GM18909 (cell line): Measurements from ENCODE around the gene DHRSX.
"Not testable (repeated sequence)": the region's sequence is repeated elsewhere in the genome, so short reads cannot be mapped to it uniquely, and the experiment has no call there.

Source experiments
- ATAC-seq: cut with Tn5 transposase; IDR thresholded peaks from one replicate; pipeline ENCODE4 v1.9.1; 2021; ENCODE audit warnings: mild to moderate bottlenecking; ENCODE audit not compliant: unreplicated experiment, poor library complexity

Gene DHRSX

DNA sequence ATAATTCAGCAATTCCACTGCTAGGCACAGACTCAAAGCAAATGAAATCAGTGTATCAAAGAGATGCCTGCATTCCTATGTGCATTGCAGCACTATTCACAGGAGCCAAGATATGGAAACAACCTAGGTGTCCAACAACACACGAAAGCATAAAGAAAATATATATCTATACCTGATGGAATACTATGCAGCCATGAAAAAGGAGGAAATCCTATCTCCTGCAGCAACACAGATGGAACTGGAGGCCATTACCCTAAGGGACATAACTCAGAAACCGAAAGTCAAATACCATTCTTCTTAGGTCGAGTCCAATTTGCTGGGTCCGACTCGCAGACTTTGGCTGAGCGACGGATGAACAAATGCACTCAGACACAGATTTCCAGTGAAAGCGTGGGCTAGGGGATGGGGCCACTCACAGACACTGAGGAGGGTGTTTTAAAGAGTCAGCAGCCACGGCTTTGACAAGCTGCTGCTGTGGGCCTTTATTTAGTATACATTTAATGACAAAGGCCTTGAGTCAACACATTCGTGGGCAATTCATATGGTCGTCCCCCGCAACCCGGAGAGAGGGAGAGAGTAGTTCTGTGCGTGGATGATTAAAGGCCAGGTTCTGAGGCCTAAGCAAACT lies 93.8 kb downstream of the DHRSX start:
- no peak for ATAC-seq

DNA sequence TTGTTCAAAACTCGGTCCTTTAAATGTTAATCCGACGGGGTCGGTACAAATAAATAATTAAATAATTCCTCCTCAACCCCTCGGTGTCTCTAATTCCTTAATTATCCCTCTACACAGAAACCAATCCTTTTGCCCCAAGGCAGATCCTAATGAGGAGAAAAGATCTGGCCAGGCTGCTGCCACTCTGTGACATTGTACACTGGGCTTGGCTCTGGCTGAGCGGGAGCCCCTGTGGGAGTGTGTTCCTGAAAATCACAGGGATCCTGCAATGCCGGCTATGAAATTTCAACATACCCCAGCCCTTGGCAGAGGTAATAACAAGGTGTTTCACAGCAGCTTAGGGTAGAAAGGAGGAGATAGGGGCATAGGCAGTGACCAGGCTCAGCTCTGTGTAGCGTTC lies 96.0 kb downstream of the DHRSX start:
- ATAC-seq: no peak

DNA sequence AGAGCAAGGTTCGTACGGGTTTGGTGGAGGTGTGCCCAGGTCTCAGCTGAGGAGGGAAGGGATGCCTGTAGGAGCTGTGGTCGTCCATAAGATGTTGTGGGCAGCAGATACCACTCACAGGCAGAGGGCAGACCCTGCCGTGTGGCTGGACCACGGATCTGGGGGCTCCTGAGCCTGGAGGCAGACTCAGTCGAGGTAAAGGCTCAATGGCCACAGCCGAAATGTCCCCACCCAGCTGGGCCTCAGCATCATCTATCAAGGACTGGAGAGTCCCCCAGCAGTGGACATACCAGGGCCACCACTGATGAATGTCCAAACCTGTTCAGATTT lies 98.5 kb downstream of the DHRSX start:
- no peak for ATAC-seq

DNA sequence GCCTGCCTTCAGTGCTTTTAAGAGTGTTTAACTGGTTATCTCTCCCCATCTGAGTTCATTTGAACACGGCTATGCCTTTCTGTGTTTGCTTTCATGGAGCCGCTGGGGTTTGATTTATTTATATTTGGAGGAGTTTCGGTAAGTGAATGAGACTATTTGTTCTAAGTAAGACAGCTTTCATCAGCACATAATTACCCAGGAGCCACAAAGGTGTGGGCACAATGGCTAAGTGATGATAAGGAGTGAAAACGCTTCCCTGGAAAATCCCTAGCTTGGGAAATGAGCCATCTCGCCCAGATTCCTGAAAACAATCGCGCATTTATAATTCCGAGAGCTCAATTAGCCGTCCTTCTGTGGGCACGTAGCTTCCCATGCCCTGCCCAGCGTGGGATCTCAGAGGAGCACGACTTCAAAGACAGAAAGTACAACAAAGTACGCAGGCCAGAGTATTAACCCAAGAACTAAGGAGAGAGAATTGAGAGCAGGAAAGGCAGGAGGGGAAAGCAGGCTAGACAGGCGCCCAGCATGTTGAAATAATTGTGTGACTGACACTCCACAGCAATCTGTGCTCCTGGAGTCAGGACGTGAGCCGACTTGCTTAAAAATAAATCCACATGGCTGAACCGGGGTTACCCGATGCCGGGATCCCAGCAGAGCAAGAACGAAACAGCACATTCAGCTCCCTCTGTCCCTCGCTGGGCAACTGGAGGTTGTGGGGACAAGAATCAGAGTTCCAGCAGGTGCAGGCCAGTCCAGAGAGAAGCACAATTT lies 99.0 kb downstream of the DHRSX start:
- no peak for ATAC-seq

DNA sequence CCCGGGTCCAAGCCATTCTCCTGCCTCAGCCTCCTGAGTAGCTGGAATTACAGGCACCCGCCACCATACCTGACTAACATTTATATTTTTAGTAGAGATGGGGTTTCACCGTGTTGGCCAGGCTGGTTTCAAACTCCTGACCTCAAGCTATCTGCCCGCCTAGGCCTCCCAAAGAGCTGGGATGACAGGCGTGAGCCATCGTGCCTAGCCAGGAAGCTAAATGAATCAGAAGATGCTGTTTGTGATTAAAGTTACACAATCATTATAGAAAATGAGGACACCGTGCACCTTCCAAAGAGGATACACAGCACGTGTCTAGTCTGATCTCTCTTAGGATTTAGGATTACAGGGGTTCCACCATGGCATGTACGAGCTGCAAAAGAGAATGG lies 99.6 kb downstream of the DHRSX start:
- no peak for ATAC-seq

DNA sequence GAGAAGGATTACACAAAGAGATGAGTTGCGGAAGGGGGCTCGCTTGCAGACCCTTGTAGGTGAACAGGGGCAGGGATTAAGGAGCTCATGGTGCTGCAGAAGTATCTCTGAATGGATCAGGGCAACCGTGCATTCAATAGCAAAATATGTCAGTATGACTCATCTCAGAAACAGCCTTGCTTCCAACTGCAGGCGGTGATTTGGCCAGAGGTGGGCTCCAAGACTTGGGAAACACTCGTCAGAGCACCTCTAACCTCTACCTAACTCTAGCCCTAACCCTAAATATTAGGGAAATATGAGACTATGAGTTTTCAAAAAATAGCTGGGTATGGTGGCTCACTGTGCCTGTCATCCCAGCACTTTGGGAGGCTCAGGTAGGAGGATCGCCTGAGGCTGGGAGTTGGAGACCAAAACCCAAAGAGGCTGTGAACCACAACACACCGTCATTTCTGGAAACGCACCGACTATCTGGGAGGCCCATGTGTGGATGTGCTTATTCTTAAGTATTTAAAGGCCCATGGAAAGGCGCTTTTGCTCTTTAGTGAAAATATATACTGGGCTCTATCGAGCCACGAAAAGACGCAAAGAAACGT lies 102.6 kb downstream of the DHRSX start:
- ATAC-seq: no peak

DNA sequence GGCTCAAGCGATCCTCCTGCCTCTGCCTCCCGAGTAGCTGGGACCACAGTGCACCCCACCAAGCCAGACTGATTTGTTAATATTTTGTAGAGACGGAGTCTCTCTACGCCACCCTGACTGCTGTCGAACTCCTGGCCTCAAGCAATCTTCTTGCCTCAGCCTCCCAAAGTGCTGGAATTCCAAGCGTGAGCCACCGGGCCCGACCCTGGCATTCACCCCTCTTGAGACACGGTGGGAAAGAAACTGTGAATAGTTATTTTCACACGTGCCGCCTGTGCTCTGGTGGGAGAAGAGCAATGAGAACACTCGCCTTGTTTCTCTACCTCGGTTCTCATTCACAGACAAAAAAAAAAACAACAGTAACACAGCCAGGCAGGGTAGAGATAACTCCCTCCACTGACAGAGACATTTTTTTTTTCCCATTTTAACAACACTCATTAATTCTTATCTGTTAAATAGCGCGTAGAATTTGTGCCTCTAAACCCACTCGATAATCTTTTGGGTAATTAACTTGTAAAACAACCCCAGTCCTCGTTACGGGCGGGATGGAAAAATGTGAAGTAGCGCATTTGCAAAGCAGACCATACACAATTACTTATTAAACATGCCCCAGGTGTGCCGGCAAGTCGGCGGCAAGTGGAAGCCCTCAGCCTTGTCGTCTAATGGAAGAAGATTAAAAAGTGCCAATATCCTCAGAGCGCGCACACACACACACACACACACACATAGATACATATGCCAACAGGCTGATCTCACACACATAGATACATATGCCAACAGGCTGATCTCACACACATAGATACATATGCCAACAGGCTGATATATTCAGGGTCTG lies 103.3 kb downstream of the DHRSX start:
- ATAC-seq: no peak

DNA sequence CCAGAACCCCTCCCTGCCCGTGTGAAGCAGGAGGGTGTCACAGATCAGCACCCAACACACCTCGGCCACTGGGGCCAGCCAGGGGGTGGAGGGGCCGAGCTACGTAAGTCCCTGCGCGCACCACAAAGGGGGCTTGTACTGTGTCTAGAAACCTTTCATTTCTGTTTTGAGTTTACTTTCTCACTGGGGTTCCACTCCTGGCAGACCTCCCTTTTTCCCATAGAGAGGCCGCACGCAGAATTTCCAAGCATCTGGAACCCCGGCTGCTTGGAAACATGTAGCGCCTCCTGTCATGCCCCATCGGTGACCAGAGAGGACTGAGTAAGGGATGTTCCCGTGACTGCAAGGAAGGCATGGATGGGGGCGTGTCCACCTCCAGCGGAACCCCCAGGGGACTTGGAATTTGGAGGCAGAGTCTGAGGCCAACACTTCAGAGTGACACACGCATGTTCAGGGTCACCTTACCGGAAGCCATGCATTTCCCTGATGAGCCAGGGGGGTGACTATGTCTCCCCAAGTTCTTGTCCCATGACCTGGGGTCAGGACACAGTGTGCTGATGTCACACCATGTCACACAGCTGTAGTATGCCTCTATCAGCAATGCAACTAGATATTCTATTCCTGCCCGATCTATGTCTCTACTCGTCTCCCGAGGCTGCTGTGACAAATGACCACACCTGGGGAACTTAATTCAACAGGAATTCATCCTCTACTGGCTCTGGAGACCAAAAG lies 105.3 kb downstream of the DHRSX start:
- no peak for ATAC-seq

DNA sequence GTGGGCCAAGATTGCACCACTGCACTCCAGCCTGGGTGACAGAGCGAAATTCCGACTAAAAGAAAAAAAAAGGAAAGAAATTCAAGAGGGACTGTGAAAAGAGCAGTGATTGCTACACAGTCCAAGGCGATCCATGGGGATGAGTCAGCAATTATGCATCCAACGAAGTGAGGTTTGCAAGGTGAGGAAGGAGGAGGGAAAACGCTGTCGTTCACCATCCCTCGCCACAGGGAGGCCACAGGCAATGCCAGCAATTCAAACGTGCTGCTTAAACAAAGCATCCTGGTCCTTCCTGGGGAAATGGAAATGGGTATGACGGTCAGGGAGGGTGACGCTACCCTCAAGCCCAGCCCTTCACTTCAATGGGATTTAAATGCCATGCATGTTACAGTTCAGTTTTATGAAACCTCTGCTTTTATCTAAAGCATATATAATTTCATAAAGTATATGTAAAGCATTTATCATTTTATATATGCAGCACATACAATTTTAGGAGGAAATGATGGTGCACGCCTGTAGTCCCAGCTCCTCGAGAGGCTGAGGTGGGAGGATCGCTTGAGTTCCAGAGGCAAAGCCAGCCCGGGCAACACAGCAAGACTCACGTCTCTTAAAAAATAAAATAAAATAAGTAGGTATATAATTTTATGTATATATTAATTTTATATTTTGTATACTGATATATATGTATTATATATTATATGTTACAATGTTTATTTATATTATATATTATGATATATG lies 108.7 kb downstream of the DHRSX start:
- ATAC-seq: no peak

DNA sequence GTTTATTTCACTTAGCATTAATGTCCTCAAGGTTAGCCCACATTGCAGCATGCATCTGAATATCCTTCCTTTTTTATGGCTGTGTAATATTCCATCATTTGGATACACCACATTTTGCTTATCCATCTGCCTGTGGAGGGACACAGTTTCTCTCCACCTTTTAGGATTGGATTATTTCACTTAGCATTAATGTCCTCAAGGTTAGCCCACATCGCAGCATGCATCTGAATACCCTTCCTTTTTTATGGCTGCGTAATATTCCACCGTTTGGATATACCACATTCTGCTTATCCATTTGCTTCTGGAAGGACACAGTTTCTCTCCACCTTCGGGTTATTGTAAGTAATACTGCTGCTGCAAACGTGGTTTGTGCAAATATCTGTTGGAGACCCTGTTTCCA lies 110.0 kb downstream of the DHRSX start:
- ATAC-seq: no peak

DNA sequence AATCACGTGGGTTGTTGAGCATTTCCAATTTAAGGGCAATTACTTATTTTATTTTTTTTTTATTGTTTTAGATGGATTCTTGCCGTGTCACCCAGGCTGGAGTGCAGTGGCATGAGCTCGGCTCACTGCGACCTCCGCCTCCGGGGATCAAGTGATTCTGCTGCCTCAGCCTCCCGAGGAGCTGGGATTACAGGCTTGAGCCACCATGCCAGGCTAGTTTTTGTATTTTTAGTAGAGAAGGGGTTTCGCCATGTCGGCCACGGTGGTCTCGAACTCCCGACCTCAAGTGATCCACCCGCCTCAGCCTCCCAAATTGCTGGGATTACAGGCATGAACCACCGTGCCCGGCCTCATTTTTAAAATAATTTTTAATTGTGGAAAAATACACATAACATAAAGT lies 111.0 kb downstream of the DHRSX start:
- ATAC-seq: not testable (repeated sequence)

DNA sequence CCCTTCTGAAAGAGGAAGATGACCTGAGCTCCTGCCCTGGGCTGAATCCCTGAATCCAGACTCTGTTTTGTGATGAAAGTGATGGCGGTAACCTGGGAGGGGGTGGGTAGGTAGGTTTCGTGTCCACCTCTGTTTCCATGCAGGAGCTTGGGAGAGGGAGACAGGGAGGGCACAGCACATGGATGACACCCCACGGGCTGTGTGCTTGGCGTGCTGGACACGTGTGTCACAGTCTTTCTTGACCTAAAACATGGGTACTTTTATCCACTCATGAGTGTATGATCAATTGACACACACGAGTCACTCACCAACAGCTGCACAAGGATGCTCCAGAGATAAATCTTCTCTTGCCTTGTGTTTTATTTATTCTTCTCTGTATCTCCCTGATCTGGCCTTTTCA lies 111.5 kb downstream of the DHRSX start:
- ATAC-seq: no peak

DNA sequence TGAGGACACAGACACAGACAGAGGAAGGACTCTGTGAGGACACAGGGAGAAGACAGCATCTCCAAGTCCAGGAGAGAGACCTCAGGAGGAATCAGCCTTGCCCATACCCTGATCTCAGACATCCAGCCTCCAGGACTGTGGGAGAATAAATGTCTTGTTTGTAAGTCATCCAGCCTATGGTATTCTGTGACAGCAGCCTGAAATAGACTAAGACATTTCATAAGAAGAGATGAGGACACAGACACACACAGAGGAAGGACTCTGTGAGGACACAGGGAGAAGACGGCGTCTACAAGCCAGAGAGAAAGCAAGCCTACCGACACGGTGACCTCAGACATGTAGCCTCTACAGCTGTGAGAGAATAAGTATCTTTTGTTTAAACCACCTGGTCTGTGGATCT lies 112.1 kb downstream of the DHRSX start:
- no peak for ATAC-seq

DNA sequence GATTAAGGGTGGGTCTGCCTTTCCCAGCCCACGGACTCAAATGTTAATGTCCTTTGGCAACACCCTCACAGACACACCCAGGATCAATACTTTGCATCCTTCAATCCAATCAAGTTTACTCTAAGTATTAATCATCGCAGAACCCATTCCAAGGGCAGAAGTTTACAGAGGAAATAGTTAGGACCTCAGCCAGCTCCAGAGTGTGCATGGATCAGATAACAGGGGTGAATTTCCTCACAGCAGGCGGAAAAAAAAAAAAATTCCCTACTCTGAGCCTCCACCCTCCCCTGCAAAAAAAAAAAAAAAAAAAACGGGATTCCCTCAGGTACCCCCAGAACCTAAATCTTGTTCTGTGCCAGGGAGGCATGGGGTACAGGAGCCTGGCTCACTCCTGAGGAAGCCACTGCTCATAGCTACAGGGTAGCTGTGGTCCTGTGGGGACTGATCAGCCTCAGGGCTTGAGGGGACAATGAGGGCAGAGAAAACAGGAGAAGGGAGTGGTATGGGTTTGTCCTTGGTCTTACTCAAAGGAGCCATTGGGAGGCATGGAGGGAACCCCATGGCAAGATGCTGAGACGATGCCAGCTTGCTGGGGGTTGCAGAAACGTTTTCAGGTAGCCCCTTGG lies 113.0 kb downstream of the DHRSX start:
- ATAC-seq: no peak

DNA sequence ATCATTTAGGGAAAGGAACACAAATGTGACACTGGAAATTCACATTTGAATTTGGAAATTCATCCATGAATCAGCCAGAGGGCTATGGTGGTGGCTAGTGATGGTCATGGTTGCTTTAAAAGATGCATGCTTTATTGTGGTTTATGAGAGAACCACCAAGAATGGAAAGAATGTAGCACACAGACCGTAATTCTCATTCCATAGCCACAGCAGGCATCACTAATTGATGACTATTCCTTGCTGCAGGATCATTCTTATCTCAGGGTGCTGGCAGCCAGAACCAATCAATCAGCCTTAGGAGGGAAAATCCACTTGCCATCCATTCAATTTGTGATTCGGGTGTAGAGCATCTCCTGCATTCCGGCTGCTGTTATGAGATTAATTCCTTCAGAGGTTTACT lies 115.6 kb downstream of the DHRSX start:
- no peak for ATAC-seq

DNA sequence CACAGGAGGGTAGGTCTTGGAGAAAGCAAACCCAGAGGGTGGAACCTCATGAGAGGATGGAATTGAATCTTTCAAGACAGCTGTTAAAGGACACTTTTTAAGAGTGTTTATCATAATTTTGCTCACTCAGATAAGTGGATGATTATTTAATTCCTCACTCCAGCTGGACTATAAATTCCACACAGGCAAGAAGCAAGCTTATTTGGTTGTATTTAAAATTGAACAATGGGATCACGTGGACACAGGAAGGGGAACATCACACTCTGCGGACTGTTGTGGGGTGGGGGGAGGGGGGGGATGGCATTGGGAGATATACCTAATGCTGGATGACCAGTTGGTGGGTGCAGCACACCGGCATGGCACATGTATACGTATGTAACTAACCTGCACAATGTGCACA lies 116.3 kb downstream of the DHRSX start:
- no peak for ATAC-seq

DNA sequence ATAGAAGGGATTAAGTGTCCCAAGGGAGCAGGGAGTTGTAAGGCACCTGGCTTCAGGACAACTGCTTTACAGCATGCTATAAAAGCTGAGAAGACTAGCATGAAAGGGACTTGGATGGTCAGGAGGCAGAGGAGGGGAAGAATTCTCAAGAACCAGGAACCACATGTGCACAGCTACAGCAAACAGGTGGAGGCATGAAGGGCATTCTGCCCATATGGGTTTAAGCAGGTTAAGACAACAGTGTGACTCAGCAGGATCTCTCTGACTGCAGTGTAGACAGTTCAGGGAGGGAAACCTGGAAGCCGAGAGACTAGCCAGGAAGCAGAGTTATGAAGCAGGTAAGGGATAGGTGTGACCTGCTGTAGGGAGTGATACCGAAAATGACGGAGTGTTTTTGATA lies 117.0 kb downstream of the DHRSX start:
- ATAC-seq: no peak

DNA sequence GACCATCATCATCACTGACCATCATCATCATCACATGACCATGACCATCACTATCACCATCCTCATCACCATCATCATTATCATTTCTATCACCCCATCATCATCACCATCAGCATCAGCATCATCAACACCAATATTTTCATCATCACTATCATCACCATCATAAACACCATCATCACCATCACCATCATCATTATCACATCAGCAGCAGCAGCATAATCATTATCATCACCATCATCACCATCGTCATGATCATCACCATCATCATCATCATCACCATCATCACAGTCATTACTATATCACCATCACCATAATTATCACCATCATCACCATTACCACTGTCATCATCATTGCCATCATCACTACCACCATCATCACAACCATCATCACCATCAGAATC lies 117.6 kb downstream of the DHRSX start:
- no peak for ATAC-seq

DNA sequence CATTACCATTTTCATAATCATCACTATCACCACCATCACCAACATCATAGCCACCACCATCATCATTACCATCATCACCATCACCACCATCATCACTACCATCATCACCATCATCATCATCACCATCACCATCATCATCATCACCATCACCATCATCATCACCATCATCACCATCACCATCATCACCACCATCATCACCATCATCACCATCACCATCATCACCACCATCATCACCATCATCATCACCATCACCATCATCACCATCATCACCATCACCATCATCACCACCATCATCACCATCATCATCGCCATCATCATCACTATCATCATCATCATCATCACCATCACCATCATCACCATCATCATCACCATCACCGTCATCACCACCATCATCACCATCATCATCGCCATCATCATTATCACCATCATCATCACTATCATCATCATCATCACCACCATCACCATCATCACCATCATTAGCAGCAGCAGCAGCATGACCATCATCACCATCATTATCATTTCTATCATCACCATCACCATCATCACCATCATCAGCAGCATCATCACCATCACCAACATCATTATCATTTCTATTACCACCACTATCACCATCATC lies 118.2 kb downstream of the DHRSX start:
- not testable (repeated sequence) for ATAC-seq
